Mammary epithelial cell (primary cell): ENCODE data around the gene IL34.

Experiments
- CTCF ChIP-seq, 2 donors: IDR thresholded peaks in 1 of 2; conservative IDR thresholded peaks in 1 of 2; 2 replicates each; pipeline ENCODE4 v1.5.1; 2011 to 2012; ENCODE audit warnings: inconsistent platforms in 2 of 2, low read length in 2 of 2, mild to moderate bottlenecking in 2 of 2, control low read depth in 1 of 2, low read depth in 1 of 2; ENCODE audit not compliant: insufficient read depth in 1 of 2; ENCODE audit errors: extremely low read depth in 1 of 2
- EZH2 ChIP-seq: IDR thresholded peaks from 2 replicates; pipeline ENCODE4 v1.6.1; 2012; ENCODE audit warnings: low read length, inconsistent platforms, borderline replicate concordance

- no peak for TF ChIP-seq CTCF (conservative IDR thresholded peaks at IDR 0.05 in 1 of 2, IDR thresholded peaks at IDR 0.05 in 1 of 2; ENCODE audit: extremely low read depth in 1 of 2, insufficient read depth in 1 of 2, low read depth in 1 of 2, low read length in 2 of 2)
- no peak for TF ChIP-seq EZH2
Measured at GRCh38 chr16:70656065-70656711, 9.8 kb downstream of the IL34 start.
